Measurements from ENCODE around the gene PPP3CA.

DNA sequence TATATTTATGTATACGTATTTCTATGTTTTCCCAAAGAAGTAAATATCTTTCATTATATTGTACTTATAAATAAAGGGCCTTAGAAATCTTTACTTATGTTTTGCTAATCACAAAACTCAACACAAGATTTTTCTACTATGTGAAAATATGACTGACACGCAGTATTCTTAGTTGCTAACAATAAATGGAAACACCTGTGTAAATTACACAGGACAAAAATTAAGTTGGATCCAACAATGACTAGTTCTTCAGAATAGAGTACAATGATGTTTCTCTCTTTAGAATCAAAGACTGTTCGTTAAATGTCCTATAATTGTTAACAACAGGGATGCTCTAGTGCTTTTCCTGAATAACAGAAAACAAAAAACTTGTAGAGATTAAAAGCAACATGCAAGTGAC, 96.1 kb downstream of the PPP3CA start:
- TF ChIP-seq, protein P1, sequence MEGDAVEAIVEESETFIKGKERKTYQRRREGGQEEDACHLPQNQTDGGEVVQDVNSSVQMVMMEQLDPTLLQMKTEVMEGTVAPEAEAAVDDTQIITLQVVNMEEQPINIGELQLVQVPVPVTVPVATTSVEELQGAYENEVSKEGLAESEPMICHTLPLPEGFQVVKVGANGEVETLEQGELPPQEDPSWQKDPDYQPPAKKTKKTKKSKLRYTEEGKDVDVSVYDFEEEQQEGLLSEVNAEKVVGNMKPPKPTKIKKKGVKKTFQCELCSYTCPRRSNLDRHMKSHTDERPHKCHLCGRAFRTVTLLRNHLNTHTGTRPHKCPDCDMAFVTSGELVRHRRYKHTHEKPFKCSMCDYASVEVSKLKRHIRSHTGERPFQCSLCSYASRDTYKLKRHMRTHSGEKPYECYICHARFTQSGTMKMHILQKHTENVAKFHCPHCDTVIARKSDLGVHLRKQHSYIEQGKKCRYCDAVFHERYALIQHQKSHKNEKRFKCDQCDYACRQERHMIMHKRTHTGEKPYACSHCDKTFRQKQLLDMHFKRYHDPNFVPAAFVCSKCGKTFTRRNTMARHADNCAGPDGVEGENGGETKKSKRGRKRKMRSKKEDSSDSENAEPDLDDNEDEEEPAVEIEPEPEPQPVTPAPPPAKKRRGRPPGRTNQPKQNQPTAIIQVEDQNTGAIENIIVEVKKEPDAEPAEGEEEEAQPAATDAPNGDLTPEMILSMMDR (conservative IDR thresholded peaks at IDR 0.05; ENCODE audit: low read depth in 2 of 2): no peak
- TF ChIP-seq EZH2 (IDR thresholded peaks at IDR 0.05; ENCODE audit: low read depth, unreplicated experiment) (no peak), EZH2phosphoT487 (IDR thresholded peaks at IDR 0.05; ENCODE audit: unreplicated experiment) (no peak), CREB1 (CRISPR knock-in tag; IDR thresholded peaks at IDR 0.05; ENCODE audit: low read depth) (no peak), POLR2AphosphoS5 (IDR thresholded peaks at IDR 0.05; ENCODE audit: low read depth) (no peak), JUNB (IDR thresholded peaks at IDR 0.05; ENCODE audit: unreplicated experiment) (no peak), STAT1 (IDR thresholded peaks at IDR 0.05; ENCODE audit: unreplicated experiment) (no peak), NANOG (IDR thresholded peaks at IDR 0.05; ENCODE audit: borderline replicate concordance) (no peak), ZNF114 (CRISPR knock-in tag; IDR thresholded peaks at IDR 0.05) (no peak), ZNF331 (CRISPR knock-in tag; IDR thresholded peaks at IDR 0.05; ENCODE audit: low read depth) (no peak)
- TF ChIP-seq, protein P2, sequence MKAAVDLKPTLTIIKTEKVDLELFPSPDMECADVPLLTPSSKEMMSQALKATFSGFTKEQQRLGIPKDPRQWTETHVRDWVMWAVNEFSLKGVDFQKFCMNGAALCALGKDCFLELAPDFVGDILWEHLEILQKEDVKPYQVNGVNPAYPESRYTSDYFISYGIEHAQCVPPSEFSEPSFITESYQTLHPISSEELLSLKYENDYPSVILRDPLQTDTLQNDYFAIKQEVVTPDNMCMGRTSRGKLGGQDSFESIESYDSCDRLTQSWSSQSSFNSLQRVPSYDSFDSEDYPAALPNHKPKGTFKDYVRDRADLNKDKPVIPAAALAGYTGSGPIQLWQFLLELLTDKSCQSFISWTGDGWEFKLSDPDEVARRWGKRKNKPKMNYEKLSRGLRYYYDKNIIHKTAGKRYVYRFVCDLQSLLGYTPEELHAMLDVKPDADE (IDR thresholded peaks at IDR 0.05): no peak
- TF ChIP-seq, protein P3, sequence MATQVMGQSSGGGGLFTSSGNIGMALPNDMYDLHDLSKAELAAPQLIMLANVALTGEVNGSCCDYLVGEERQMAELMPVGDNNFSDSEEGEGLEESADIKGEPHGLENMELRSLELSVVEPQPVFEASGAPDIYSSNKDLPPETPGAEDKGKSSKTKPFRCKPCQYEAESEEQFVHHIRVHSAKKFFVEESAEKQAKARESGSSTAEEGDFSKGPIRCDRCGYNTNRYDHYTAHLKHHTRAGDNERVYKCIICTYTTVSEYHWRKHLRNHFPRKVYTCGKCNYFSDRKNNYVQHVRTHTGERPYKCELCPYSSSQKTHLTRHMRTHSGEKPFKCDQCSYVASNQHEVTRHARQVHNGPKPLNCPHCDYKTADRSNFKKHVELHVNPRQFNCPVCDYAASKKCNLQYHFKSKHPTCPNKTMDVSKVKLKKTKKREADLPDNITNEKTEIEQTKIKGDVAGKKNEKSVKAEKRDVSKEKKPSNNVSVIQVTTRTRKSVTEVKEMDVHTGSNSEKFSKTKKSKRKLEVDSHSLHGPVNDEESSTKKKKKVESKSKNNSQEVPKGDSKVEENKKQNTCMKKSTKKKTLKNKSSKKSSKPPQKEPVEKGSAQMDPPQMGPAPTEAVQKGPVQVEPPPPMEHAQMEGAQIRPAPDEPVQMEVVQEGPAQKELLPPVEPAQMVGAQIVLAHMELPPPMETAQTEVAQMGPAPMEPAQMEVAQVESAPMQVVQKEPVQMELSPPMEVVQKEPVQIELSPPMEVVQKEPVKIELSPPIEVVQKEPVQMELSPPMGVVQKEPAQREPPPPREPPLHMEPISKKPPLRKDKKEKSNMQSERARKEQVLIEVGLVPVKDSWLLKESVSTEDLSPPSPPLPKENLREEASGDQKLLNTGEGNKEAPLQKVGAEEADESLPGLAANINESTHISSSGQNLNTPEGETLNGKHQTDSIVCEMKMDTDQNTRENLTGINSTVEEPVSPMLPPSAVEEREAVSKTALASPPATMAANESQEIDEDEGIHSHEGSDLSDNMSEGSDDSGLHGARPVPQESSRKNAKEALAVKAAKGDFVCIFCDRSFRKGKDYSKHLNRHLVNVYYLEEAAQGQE (IDR thresholded peaks at IDR 0.05; ENCODE audit: unreplicated experiment): no peak
- TF ChIP-seq, protein P4, sequence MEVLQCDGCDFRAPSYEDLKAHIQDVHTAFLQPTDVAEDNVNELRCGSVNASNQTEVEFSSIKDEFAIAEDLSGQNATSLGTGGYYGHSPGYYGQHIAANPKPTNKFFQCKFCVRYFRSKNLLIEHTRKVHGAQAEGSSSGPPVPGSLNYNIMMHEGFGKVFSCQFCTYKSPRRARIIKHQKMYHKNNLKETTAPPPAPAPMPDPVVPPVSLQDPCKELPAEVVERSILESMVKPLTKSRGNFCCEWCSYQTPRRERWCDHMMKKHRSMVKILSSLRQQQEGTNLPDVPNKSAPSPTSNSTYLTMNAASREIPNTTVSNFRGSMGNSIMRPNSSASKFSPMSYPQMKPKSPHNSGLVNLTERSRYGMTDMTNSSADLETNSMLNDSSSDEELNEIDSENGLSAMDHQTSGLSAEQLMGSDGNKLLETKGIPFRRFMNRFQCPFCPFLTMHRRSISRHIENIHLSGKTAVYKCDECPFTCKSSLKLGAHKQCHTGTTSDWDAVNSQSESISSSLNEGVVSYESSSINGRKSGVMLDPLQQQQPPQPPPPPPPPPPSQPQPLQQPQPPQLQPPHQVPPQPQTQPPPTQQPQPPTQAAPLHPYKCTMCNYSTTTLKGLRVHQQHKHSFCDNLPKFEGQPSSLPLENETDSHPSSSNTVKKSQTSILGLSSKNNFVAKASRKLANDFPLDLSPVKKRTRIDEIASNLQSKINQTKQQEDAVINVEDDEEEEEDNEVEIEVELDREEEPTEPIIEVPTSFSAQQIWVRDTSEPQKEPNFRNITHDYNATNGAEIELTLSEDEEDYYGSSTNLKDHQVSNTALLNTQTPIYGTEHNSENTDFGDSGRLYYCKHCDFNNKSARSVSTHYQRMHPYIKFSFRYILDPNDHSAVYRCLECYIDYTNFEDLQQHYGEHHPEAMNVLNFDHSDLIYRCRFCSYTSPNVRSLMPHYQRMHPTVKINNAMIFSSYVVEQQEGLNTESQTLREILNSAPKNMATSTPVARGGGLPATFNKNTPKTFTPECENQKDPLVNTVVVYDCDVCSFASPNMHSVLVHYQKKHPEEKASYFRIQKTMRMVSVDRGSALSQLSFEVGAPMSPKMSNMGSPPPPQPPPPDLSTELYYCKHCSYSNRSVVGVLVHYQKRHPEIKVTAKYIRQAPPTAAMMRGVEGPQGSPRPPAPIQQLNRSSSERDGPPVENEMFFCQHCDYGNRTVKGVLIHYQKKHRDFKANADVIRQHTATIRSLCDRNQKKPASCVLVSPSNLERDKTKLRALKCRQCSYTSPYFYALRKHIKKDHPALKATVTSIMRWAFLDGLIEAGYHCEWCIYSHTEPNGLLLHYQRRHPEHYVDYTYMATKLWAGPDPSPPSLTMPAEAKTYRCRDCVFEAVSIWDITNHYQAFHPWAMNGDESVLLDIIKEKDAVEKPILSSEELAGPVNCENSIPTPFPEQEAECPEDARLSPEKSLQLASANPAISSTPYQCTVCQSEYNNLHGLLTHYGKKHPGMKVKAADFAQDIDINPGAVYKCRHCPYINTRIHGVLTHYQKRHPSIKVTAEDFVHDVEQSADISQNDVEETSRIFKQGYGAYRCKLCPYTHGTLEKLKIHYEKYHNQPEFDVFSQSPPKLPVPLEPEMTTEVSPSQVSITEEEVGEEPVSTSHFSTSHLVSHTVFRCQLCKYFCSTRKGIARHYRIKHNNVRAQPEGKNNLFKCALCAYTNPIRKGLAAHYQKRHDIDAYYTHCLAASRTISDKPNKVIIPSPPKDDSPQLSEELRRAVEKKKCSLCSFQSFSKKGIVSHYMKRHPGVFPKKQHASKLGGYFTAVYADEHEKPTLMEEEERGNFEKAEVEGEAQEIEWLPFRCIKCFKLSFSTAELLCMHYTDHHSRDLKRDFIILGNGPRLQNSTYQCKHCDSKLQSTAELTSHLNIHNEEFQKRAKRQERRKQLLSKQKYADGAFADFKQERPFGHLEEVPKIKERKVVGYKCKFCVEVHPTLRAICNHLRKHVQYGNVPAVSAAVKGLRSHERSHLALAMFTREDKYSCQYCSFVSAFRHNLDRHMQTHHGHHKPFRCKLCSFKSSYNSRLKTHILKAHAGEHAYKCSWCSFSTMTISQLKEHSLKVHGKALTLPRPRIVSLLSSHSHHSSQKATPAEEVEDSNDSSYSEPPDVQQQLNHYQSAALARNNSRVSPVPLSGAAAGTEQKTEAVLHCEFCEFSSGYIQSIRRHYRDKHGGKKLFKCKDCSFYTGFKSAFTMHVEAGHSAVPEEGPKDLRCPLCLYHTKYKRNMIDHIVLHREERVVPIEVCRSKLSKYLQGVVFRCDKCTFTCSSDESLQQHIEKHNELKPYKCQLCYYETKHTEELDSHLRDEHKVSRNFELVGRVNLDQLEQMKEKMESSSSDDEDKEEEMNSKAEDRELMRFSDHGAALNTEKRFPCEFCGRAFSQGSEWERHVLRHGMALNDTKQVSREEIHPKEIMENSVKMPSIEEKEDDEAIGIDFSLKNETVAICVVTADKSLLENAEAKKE (CRISPR knock-in tag; IDR thresholded peaks at IDR 0.05): no peak
